H1 (cell line): ENCODE results near the gene ABHD18. TPM values are rescaled to one million over a fixed set of nuclear protein-coding genes. Genes with fewer than 3 reads are reported as not detected.
"Not testable (repeated sequence)": the region's sequence is repeated elsewhere in the genome, so short reads cannot be mapped to it uniquely, and the experiment has no call there.

Source experiments
- CTCF ChIA-PET: fragments of 300-600 bp; sonication (Branson Sonifier 250); formaldehyde crosslinking; loops from one replicate; lab custom pipeline; 2021; ENCODE audit not compliant: partially characterized antibody; lab: Charles Lee
- POLR2A ChIA-PET: fragments of 300-600 bp; sonication (Branson Sonifier 250); formaldehyde crosslinking; loops from one replicate; lab custom pipeline; 2021; ENCODE audit warnings: inconsistent platforms; ENCODE audit not compliant: partially characterized antibody; lab: Charles Lee
- DNase-seq, 2 experiments: peaks; one replicate each; pipeline versions ENCODE4 v3.0.0 to v3.0.0-alpha.2; 2010 to 2022; ENCODE audit warnings: low spot score in 2 of 2, low read depth in 1 of 2, mixed read lengths in 1 of 2
- FAIRE-seq: peaks from 2 replicates; lab custom pipeline; 2011; peaks lifted over from hg19 to GRCh38; lab: Jason Lieb, UNC
- H2AFZ ChIP-seq: 2 replicates; pipeline ENCODE4 v1.8.1; 2012; ENCODE audit warnings: low read length, inconsistent platforms
- H2AK5ac ChIP-seq: 2 replicates; pipeline ENCODE4 v1.6.1; 2013; ENCODE audit warnings: low read depth, low read length
- H2BK120ac ChIP-seq: replicated peaks from 2 replicates; pipeline ENCODE3; 2013; ENCODE audit warnings: low read depth, low read length, inconsistent platforms
- H2BK12ac ChIP-seq: 2 replicates; pipeline ENCODE4 v1.6.1; 2013; ENCODE audit warnings: low read depth, low read length
- H2BK15ac ChIP-seq: 2 replicates; pipeline ENCODE4 v1.6.1; 2013; ENCODE audit warnings: low read length
- H2BK20ac ChIP-seq: 2 replicates; pipeline ENCODE4 v1.6.1; 2013; ENCODE audit warnings: low read length
- H2BK5ac ChIP-seq: 2 replicates; pipeline ENCODE4 v1.6.1; 2013; ENCODE audit warnings: low read depth, low read length
- H3K14ac ChIP-seq: 2 replicates; pipeline ENCODE4 v1.6.1; 2013; ENCODE audit warnings: inconsistent platforms; ENCODE audit not compliant: insufficient read length
- H3K18ac ChIP-seq: 2 replicates; pipeline ENCODE4 v1.6.1; 2013; ENCODE audit warnings: low read length; ENCODE audit errors: extremely low read depth
- H3K23ac ChIP-seq: 2 replicates; pipeline ENCODE4 v1.6.1; 2013; ENCODE audit warnings: inconsistent platforms; ENCODE audit not compliant: insufficient read length
- H3K23me2 ChIP-seq: 2 replicates; pipeline ENCODE4 v1.6.1; 2013; ENCODE audit warnings: low read depth, low read length
- H3K27ac ChIP-seq: 2 replicates; pipeline ENCODE4 v1.6.1; 2011; ENCODE audit warnings: low read depth, low read length, inconsistent platforms
- H3K27me3 ChIP-seq, 4 experiments: replicated peaks in 1 of 4; 1 replicate in 1 of 4; 2 replicates in 3 of 4; pipeline versions ENCODE4 v1.6.1 to v1.8.1; 2011 to 2013; ENCODE audit warnings: low read length in 3 of 4, mild to moderate bottlenecking in 3 of 4, inconsistent platforms in 2 of 4, mixed read lengths in 2 of 4, moderate library complexity in 1 of 4; ENCODE audit not compliant: control insufficient read depth in 3 of 4, insufficient read depth in 3 of 4; ENCODE audit errors: extremely low read depth in 1 of 4
- H3K36me3 ChIP-seq, 4 experiments: 2 replicates each; pipeline versions ENCODE4 v1.6.1 to v1.8.1; 2011 to 2013; ENCODE audit warnings: mild to moderate bottlenecking in 4 of 4, low read length in 3 of 4, moderate library complexity in 2 of 4, control low read depth in 1 of 4, inconsistent platforms in 1 of 4; ENCODE audit not compliant: insufficient read depth in 4 of 4, control insufficient read depth in 2 of 4
- H3K4ac ChIP-seq: replicated peaks from 2 replicates; pipeline ENCODE3; 2013; ENCODE audit warnings: low read length, low read depth, mixed read lengths, inconsistent platforms; ENCODE audit not compliant: insufficient read length
- H3K4me1 ChIP-seq, 4 experiments: replicated peaks in 1 of 4; 1 replicate in 1 of 4; 2 replicates in 3 of 4; pipeline versions ENCODE4 v1.6.1 to v1.8.1; 2011 to 2013; ENCODE audit warnings: low read length in 3 of 4, inconsistent platforms in 2 of 4, mixed read lengths in 1 of 4; ENCODE audit not compliant: insufficient read depth in 4 of 4, control insufficient read depth in 3 of 4
- H3K4me2 ChIP-seq, 2 experiments: 2 replicates each; pipeline versions ENCODE4 v1.6.1 to v1.8.1; 2011 to 2013; ENCODE audit warnings: low read depth in 2 of 2, low read length in 2 of 2, control low read depth in 1 of 2, inconsistent platforms in 1 of 2, mild to moderate bottlenecking in 1 of 2; ENCODE audit not compliant: insufficient read depth in 1 of 2
- H3K4me3 ChIP-seq, 4 experiments: fragments of 200-600, 300-600 bp in 1 of 4; sonication (generic), shearing (Covaris generic), sonication (Bioruptor Twin) in 1 of 4; 2 replicates each; pipeline versions ENCODE4 v1.5.1 to v1.8.1; 2011 to 2016; ENCODE audit warnings: low read length in 4 of 4, low read depth in 3 of 4, control low read depth in 2 of 4, inconsistent platforms in 2 of 4, mild to moderate bottlenecking in 2 of 4, mixed read lengths in 1 of 4, moderate library complexity in 1 of 4; ENCODE audit not compliant: insufficient read depth in 2 of 4; ENCODE audit errors: extremely low read depth in 1 of 4
- H3K56ac ChIP-seq: replicated peaks from 2 replicates; pipeline ENCODE3; 2013; ENCODE audit warnings: low read depth, mild to moderate bottlenecking, mixed read lengths, low read length, inconsistent platforms; ENCODE audit not compliant: insufficient read length
- H3K79me1 ChIP-seq: 2 replicates; pipeline ENCODE4 v1.6.1; 2013; ENCODE audit warnings: low read depth, low read length, control low read depth
- H3K79me2 ChIP-seq, 2 experiments: 2 replicates each; pipeline versions ENCODE4 v1.6.1 to v1.8.1; 2012 to 2013; ENCODE audit warnings: low read length in 2 of 2, mild to moderate bottlenecking in 2 of 2, inconsistent platforms in 1 of 2; ENCODE audit not compliant: insufficient read depth in 2 of 2, control insufficient read depth in 1 of 2
- H3K9ac ChIP-seq, 4 experiments: replicated peaks in 1 of 4; 1 replicate in 1 of 4; 2 replicates in 3 of 4; pipeline versions ENCODE4 v1.6.1 to v1.8.1; 2011 to 2013; ENCODE audit warnings: low read depth in 3 of 4, low read length in 3 of 4, control low read depth in 2 of 4, mild to moderate bottlenecking in 2 of 4, moderate library complexity in 2 of 4, inconsistent platforms in 1 of 4; ENCODE audit errors: extremely low read depth in 1 of 4
- H3K9me3 ChIP-seq, 2 experiments: 2 replicates each; pipeline versions ENCODE4 v1.6.1 to v1.8.1; 2012 to 2013; ENCODE audit warnings: mild to moderate bottlenecking in 2 of 2, moderate library complexity in 2 of 2, control low read depth in 1 of 2, inconsistent platforms in 1 of 2, low read depth in 1 of 2, low read length in 1 of 2, mixed read lengths in 1 of 2; ENCODE audit not compliant: insufficient read depth in 2 of 2
- H4K20me1 ChIP-seq, 2 experiments: replicated peaks in 1 of 2; 2 replicates each; pipeline versions ENCODE3 to v1.8.1; 2011 to 2013; ENCODE audit warnings: inconsistent platforms in 2 of 2, low read length in 2 of 2, mild to moderate bottlenecking in 1 of 2; ENCODE audit not compliant: insufficient read depth in 2 of 2, control insufficient read depth in 1 of 2
- H4K5ac ChIP-seq: 2 replicates; pipeline ENCODE4 v1.6.1; 2013; ENCODE audit warnings: low read length, low read depth, mixed read lengths, inconsistent platforms; ENCODE audit not compliant: insufficient read length
- H4K8ac ChIP-seq: 2 replicates; pipeline ENCODE4 v1.8.0; 2013; ENCODE audit warnings: mild to moderate bottlenecking, moderate library complexity, low read length, inconsistent platforms; ENCODE audit not compliant: insufficient read depth; ENCODE audit errors: extremely low read depth
- H4K91ac ChIP-seq: replicated peaks from 2 replicates; pipeline ENCODE3; 2013; ENCODE audit warnings: low read length, mixed read lengths, inconsistent platforms; ENCODE audit not compliant: insufficient read length
- WGBS, 2 experiments: shearing (Covaris generic) in 1 of 2; methylation state at CpG; one replicate each; pipeline versions ENCODE4 v1.1.6 to v1.1.7; 2013 to 2015; ENCODE audit warnings: low lambda C conversion rate in 2 of 2, mixed read lengths in 2 of 2, inconsistent platforms in 1 of 2, low coverage in 1 of 2, missing lambda C conversion rate in 1 of 2; ENCODE audit not compliant: insufficient replicate concordance in 2 of 2, insufficient coverage in 1 of 2, insufficient read length in 1 of 2; ENCODE audit errors: extremely low coverage in 1 of 2, missing lambda C conversion rate in 1 of 2; 5-methylcytosine and 5-hydroxymethylcytosine counted together
- polyA plus RNA-seq, 7 experiments: library from polyadenylated mRNA; depleted of rRNA in 3 of 7; stranded (reverse) in 5 of 7; unstranded in 2 of 7; fragments of >200 nt in 5 of 7; fragments of 200-250 nt in 2 of 7; gene quantifications; 1 replicate in 5 of 7; 2 replicates in 1 of 7; 4 replicates in 1 of 7; pipeline versions ENCODE4 v1.2.1 to v1.2.3, GENCODE V29; 2011 to 2013; ENCODE audit warnings: missing spikeins in 2 of 7, mixed read lengths in 2 of 7
- total RNA-seq: library from RNA; stranded (reverse); fragmentation: NEBNext Ultra II Directional; extraction: Animal tissue kit (Norgen Biotek cat#: 25700); gene quantifications from 2 replicates; pipeline ENCODE4 v1.2.1, GENCODE V29; 2021

Gene ABHD18
- total and polyA plus RNA-seq, 2 of the 8 experiments (the other 6 are each of a cell fraction or from before 2014, with no cell fraction given), result 2.7 to 17.0 TPM

DNA sequence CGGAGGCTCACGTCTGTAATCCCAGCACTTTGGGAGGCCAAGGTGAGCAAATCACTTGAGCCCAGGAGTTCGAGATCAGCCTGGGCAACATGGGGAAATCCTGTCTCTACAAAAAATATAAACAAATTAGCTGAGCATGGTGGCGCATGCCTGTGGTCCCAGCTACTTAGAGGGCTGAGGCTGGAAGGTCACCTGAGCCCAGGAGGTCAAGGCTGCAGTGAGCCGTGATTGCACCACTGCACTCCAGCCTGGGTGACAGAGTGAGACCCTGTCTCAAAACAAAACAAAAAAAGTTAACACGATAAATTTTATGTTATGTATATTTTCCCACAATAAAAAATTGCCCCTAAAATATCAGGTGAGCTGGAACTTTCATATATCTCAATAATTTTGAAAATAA lies 33.4 kb upstream of the ABHD18 start:
- not testable (repeated sequence) for FAIRE-seq, H2BK120ac ChIP-seq, H3K9ac ChIP-seq, H2AK5ac ChIP-seq, H3K18ac ChIP-seq, H2BK20ac ChIP-seq, H3K79me2 ChIP-seq, H3K56ac ChIP-seq, DNase-seq, H2BK5ac ChIP-seq, H3K4ac ChIP-seq, H3K4me1 ChIP-seq, H3K27ac ChIP-seq, H3K23ac ChIP-seq, H4K5ac ChIP-seq, H2BK15ac ChIP-seq, H4K20me1 ChIP-seq, H3K9me3 ChIP-seq, H4K91ac ChIP-seq, H3K36me3 ChIP-seq, H3K4me3 ChIP-seq, H3K27me3 ChIP-seq, H3K79me1 ChIP-seq, H2BK12ac ChIP-seq, H3K23me2 ChIP-seq, H4K8ac ChIP-seq, H3K4me2 ChIP-seq, H2AFZ ChIP-seq, H3K14ac ChIP-seq
- CTCF ChIA-PET, result interaction anchor here (1.2 kb wide), 3 partner anchors 10 to 33 kb away, joined by 3 to 6 read pairs (median 3); partner anchors contain the start of genes ABHD18 and MFSD8
- POLR2A ChIA-PET, result interaction anchor here (1.0 to 1.1 kb wide), 2 partner anchors 33 to 51 kb away, joined by 3 to 6 read pairs; partner anchors contain the start of genes ABHD18, MFSD8 and PLK4
- WGBS, 2 experiments, result 89% methylated on average over 6 of the region's 6 CpGs; no CpG with 5 or more reads in 1 of the 2 experiments
